Hepatocyte (in vitro differentiated cells): ENCODE measurements around the gene RAPGEF4. TPM values are rescaled to one million over a fixed set of nuclear protein-coding genes. Genes with fewer than 3 reads are reported as not detected.

ENCODE experiments used
- DNase-seq: peaks from one replicate; pipeline ENCODE4 v3.0.0-alpha.2; 2016; ENCODE audit warnings: low spot score
- H2AFZ ChIP-seq: fragments of 200-600 bp; sonication (generic); 2 replicates; pipeline ENCODE4 v1.6.0; 2016; ENCODE audit warnings: antibody characterized with exemption, mild to moderate bottlenecking
- H3K27ac ChIP-seq: fragments of 200-600 bp; sonication (generic); 2 replicates; pipeline ENCODE4 v1.5.1; 2016; ENCODE audit warnings: mild to moderate bottlenecking
- H3K27me3 ChIP-seq: fragments of 200-600 bp; sonication (generic); 2 replicates; pipeline ENCODE4 v1.6.1; 2016
- H3K36me3 ChIP-seq: fragments of 200-600 bp; sonication (generic); replicated peaks from 2 replicates; pipeline ENCODE4 v1.5.1; 2016; ENCODE audit warnings: low read depth; ENCODE audit not compliant: insufficient read depth
- H3K4me1 ChIP-seq: fragments of 200-600 bp; sonication (generic); 2 replicates; pipeline ENCODE4 v1.5.1; 2016; ENCODE audit warnings: mild to moderate bottlenecking, moderate library complexity; ENCODE audit not compliant: insufficient read depth
- H3K4me2 ChIP-seq: fragments of 200-600 bp; sonication (generic); 2 replicates; pipeline ENCODE4 v1.6.0; 2016
- H3K4me3 ChIP-seq: fragments of 200-600 bp; sonication (generic); 2 replicates; pipeline ENCODE4 v1.5.1; 2016; ENCODE audit warnings: mild to moderate bottlenecking
- H3K79me2 ChIP-seq: fragments of 200-600 bp; sonication (generic); 2 replicates; pipeline ENCODE4 v1.6.0; 2017; ENCODE audit warnings: mild to moderate bottlenecking
- H3K9me2 ChIP-seq: fragments of 200-600 bp; sonication (generic); replicated peaks from 2 replicates; pipeline ENCODE4 v1.6.0; 2017; ENCODE audit warnings: mild to moderate bottlenecking; ENCODE audit not compliant: insufficient read depth
- H3K9me3 ChIP-seq: fragments of 200-600 bp; sonication (generic); 2 replicates; pipeline ENCODE4 v1.5.1; 2016; ENCODE audit warnings: low read depth, mild to moderate bottlenecking
- H4K20me1 ChIP-seq: fragments of 200-600 bp; sonication (generic); 2 replicates; pipeline ENCODE4 v1.6.0; 2016; ENCODE audit warnings: mild to moderate bottlenecking; ENCODE audit not compliant: insufficient read depth, poor library complexity, severe bottlenecking
- CTCF ChIP-seq: fragments of 200-600 bp; sonication (generic); IDR thresholded peaks from 2 replicates; pipeline ENCODE4 v1.5.1; 2016; ENCODE audit warnings: antibody characterized with exemption, mild to moderate bottlenecking; ENCODE audit not compliant: poor library complexity
- EZH2 ChIP-seq: fragments of 200-600 bp; sonication (generic); IDR thresholded peaks from 2 replicates; pipeline ENCODE4 v1.6.1; 2016; ENCODE audit warnings: antibody characterized with exemption, mild to moderate bottlenecking, borderline replicate concordance
- EZH2phosphoT487 ChIP-seq: fragments of 200-600 bp; sonication (generic); IDR thresholded peaks from one replicate; pipeline ENCODE4 v1.6.1; 2018; ENCODE audit warnings: antibody characterized with exemption, mild to moderate bottlenecking, low read depth, moderate library complexity; ENCODE audit not compliant: unreplicated experiment, severe bottlenecking
- WGBS: methylation state at CpG from one replicate; pipeline ENCODE4 v1.1.6; 2016; ENCODE audit warnings: low lambda C conversion rate; ENCODE audit errors: missing lambda C conversion rate; 5-methylcytosine and 5-hydroxymethylcytosine counted together
- polyA plus RNA-seq: library from polyadenylated mRNA; unstranded; fragments of >200 nt; fragmentation: Nextera tagmentation; extraction: Ambion mirVana; gene quantifications from 2 replicates; pipeline ENCODE4 v1.2.1, GENCODE V29; 2016
- total RNA-seq: library from RNA; depleted of rRNA; stranded (reverse); fragments of >200 nt; gene quantifications from 2 replicates; pipeline ENCODE4 v1.2.3, GENCODE V29; 2014

The RAPGEF4 gene
- total and polyA plus RNA-seq, 2 experiments from 2014 or later, result 1.9 to 2.0 TPM

GRCh38 chr2:172783165-172783898 lies 47.7 kb downstream of the RAPGEF4 start:
- peak; percentile 30 for DNase-seq
- H3K4me3 ChIP-seq, result no peak overlapping the region
- no peaks in the 10 kb centered on the region for H3K36me3 ChIP-seq
- no peaks in the 10 kb centered on the region for H3K9me2 ChIP-seq
- H3K4me2 ChIP-seq, result no peak overlapping the region
- H3K4me1 ChIP-seq, result no peaks in the 10 kb centered on the region
- no peaks in the 10 kb centered on the region for H4K20me1 ChIP-seq
- 44% methylated on average over 9 of the region's 9 CpGs for WGBS
- no peaks in the 10 kb centered on the region for H3K27me3 ChIP-seq
- H2AFZ ChIP-seq, result no peak overlapping the region
- H3K9me3 ChIP-seq, result no peaks in the 10 kb centered on the region
- H3K27ac ChIP-seq, result no peak overlapping the region
- TF ChIP-seq EZH2 (no peak), EZH2phosphoT487 (no peak), CTCF (no peak)
- H3K79me2 ChIP-seq, result no peaks in the 10 kb centered on the region

GRCh38 chr2:172788871-172789270 lies 53.2 kb downstream of the RAPGEF4 start:
- Histone ChIP-seq H2AFZ (no peak overlapping the region), H4K20me1 (no peaks in the 10 kb centered on the region), H3K4me1 (no peaks in the 10 kb centered on the region), H3K9me3 (no peaks in the 10 kb centered on the region), H3K4me3 (no peak overlapping the region), H3K4me2 (no peak overlapping the region), H3K36me3 (no peaks in the 10 kb centered on the region), H3K79me2 (no peaks in the 10 kb centered on the region), H3K27me3 (no peaks in the 10 kb centered on the region), H3K9me2 (no peaks in the 10 kb centered on the region), H3K27ac (no peak overlapping the region)
- TF ChIP-seq CTCF (no peak), EZH2phosphoT487 (no peak), EZH2 (no peak)
- DNase-seq, result no peak

GRCh38 chr2:172790404-172790803 lies 54.8 kb downstream of the RAPGEF4 start:
- Histone ChIP-seq H3K27me3 (no peaks in the 10 kb centered on the region), H3K4me3 (no peak overlapping the region), H2AFZ (no peak overlapping the region), H3K9me2 (no peaks in the 10 kb centered on the region), H3K4me1 (no peaks in the 10 kb centered on the region), H3K79me2 (no peaks in the 10 kb centered on the region), H3K9me3 (no peaks in the 10 kb centered on the region), H3K27ac (no peak overlapping the region), H4K20me1 (no peaks in the 10 kb centered on the region), H3K4me2 (no peak overlapping the region), H3K36me3 (no peaks in the 10 kb centered on the region)
- TF ChIP-seq EZH2phosphoT487, result no peak
- no peak for TF ChIP-seq CTCF
- TF ChIP-seq EZH2, result no peak
- DNase-seq, result no peak
- 93% methylated on average over 4 of the region's 4 CpGs for WGBS
